GM21576 (cell line): ENCODE results near the gene CCDC30.
"Not testable (repeated sequence)": the region's sequence is repeated elsewhere in the genome, so short reads cannot be mapped to it uniquely, and the experiment has no call there.

Source experiments
- ATAC-seq: cut with Tn5 transposase; IDR thresholded peaks from one replicate; pipeline ENCODE4 v1.9.1; 2021; ENCODE audit warnings: mild to moderate bottlenecking, moderate library complexity; ENCODE audit not compliant: unreplicated experiment

CCDC30 gene

DNA sequence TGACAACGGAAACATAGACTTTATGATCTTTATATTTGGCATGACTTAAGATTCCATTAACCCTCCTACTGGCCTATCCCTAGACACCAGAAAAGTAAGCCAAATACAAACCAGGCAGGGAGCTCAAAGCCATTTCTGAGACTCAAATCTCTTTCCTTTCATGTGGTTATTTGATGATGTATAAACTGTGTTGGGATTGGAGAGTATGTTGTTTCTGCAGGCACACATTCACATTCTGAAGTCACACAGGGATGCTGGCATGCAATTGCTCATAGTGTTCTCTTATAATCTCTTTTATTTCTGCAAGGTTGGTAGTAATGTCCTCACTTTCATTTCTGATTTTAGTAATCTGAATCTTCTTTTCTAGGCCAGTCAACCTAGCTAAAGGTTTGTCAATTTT is 13.0 kb upstream of the CCDC30 start:
- no peak for ATAC-seq

DNA sequence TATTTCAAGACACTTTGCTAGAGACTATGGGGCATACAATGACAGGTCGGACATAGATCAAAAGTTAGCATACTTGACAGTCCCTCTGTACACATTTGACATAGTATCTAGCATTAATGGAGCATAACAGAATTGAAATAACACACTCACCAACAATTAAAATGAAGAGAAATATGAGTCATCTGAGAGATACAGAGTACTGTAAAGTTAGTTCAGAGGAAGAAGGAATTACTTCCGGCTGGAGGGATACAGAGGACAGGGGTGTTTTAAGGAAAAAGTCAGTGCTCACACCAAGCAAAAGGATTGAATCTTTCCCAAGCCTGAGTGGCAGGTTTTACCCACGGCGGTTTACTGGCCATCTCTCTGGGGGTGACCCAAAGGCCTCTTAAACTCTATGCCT is 9.7 kb upstream of the CCDC30 start:
- no peak for ATAC-seq

DNA sequence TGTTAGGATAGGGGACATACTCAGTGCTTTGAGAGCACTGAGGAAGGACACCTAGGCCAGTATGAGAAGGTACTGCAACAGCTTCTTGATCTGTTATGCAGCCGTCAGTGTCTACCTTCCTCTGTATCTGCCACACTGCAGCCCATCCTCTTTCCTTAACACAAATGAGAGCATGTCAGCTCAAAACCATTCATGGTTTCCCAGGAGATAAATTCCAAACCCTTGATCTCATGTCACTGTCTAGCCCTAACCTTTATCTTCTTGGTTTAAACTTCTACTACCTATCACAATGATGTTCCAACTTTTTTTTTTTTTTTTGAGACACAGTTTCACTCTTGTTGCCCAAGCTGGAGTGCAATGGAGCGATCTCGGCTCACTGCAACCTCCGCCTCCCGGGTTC is 8.7 kb upstream of the CCDC30 start:
- no peak for ATAC-seq

- peak; percentile 86 for ATAC-seq
These were observed 6.9 kb upstream of the CCDC30 start, which contains the start of the genes PPCS and ZMYND12 for GRCh38 chr1:42456010-42456753. PPCS (plus strand) TSS chr1:42456543; CDS start chr1:42456566, 23 bp downstream. ZMYND12 (minus strand) TSS chr1:42456022; CDS start chr1:42455997, 25 bp downstream.

DNA sequence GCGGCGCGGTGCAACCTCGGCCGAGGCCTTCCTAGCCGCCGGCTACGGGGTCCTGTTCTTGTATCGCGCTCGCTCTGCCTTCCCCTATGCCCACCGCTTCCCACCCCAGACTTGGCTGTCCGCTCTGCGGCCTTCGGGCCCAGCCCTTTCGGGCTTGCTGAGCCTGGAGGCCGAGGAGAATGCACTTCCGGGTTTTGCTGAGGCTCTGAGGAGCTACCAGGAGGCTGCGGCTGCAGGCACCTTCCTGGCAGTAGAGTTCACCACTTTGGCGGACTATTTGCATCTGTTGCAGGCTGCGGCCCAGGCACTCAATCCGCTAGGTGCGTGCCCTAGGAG is 6.4 kb upstream of the CCDC30 start:
- peak; percentile 52 for ATAC-seq

DNA sequence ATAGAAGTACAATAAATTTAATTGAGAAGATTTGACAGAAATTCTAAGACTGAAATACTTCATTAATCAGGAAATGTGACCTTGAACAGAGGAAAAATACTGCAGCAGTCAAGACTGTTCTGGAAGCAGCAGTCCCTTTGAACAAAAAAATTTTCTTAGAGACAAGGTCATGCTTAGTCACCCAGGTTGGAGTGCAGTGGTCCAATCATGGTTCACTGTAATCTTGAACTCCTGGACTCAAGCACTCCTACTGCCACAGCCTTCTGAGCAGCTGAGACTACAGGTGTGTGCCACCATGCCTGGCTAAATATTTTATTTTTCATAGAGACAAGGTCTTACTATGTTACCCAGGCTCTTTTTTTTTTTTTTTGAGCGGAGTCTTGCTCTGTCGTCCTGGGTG is 1.9 kb upstream of the CCDC30 start:
- ATAC-seq: no peak

GRCh38 chr1:42463921-42464320 is 835 bp downstream of the CCDC30 start:
- no peak for ATAC-seq

DNA sequence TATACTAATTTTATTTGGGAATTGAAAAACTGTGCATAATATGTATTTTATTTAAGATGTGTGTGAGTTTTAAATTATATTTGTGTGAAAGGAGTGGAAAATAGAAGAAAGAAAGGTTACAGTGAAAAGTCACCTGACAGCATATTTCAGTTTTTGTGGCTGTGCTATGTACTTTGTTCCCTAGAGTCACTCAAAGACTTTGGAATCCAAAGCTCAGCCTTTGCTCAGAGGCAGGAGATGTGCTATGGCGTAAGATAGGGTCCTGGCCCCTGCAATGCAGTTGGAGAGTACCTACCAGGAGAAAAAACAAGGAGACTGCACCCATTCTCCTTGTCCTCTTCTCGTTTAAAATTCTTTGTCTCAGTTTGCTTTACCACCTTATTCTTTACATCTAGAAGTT is 2.9 kb downstream of the CCDC30 start:
- ATAC-seq: no peak

- no peak for ATAC-seq
These were observed 6.6 kb downstream of the CCDC30 start for GRCh38 chr1:42469727-42470126.

- no peak for ATAC-seq
These were observed 13.5 kb downstream of the CCDC30 start for GRCh38 chr1:42476605-42477004.

- not testable (repeated sequence) for ATAC-seq
These were observed 14.3 kb downstream of the CCDC30 start for GRCh38 chr1:42477354-42477753.

DNA sequence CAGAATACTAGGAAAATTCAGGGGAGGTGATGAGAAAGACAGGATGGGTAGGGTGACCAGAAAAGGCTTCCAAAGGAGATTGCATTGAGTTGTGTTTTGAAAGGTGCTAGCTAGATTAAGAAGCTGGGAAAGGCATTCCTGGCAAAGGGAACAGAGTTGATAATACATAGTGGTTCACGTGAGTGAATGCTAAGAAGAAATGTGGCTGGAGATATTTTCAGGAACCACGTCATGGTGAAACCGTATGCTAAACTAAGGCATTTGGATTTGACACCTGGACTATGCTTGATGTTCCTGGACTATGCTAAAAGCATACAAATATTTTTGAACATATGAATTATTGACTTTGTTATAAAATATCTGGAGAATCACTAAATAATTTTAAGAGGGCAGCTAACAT is 14.7 kb downstream of the CCDC30 start:
- no peak for ATAC-seq

- ATAC-seq: no peak
These were observed 16.5 kb downstream of the CCDC30 start for GRCh38 chr1:42479621-42480020.

- ATAC-seq: no peak
These were observed 17.8 kb downstream of the CCDC30 start for GRCh38 chr1:42480921-42481320.

- no peak for ATAC-seq
These were observed 19.6 kb downstream of the CCDC30 start for GRCh38 chr1:42482635-42483153.

GRCh38 chr1:42484382-42484781 is 21.3 kb downstream of the CCDC30 start:
- no peak for ATAC-seq

- ATAC-seq: no peak
These were observed 27.2 kb downstream of the CCDC30 start for GRCh38 chr1:42490237-42490636.

- not testable (repeated sequence) for ATAC-seq
These were observed 38.9 kb downstream of the CCDC30 start for GRCh38 chr1:42502031-42502430.

DNA sequence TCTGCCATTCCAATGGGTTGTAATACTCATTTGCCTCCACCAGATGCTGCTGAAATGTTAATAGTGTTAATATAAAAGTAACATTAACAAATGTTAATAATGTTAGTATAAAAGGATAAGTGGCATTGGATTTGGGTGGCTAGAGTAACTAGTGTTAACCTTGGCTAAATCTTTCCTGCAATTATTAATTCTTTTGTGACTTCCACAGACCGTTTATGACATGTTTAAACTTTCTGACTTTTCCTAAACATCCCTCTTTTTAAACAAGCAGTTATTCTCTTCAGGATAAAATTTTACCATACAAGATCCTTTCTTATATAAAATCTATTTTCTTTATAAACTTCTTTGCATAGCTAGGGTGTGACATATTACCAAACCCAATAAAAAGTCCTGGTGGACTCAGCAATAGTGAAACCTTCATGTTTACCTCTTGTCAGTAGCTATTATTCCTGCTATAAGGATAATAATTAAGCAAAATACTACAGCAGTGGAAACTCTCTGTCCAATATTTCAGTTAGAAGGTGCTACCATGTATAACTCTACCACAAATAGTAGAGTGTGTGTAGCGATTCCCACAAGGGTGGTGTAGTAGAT is 41.5 kb downstream of the CCDC30 start:
- ATAC-seq: no peak

DNA sequence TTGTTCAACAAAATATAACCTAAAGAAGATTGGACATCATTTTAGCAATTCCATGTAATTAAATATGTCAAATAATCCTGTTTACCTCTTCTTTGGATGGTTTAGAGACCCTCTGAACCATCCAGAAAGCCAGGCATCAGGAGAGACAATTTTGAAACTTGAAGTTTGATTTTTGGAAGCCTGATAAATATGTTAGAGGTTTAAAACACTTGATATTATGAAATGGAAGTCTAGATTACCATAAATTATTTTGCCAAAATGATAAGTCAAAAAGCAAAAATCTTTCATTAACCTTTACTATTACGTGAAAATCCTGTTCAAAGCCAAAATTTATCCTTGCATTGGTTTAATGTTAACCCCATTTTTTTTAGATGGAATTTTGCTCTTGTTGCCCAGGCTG is 43.5 kb downstream of the CCDC30 start:
- ATAC-seq: no peak

DNA sequence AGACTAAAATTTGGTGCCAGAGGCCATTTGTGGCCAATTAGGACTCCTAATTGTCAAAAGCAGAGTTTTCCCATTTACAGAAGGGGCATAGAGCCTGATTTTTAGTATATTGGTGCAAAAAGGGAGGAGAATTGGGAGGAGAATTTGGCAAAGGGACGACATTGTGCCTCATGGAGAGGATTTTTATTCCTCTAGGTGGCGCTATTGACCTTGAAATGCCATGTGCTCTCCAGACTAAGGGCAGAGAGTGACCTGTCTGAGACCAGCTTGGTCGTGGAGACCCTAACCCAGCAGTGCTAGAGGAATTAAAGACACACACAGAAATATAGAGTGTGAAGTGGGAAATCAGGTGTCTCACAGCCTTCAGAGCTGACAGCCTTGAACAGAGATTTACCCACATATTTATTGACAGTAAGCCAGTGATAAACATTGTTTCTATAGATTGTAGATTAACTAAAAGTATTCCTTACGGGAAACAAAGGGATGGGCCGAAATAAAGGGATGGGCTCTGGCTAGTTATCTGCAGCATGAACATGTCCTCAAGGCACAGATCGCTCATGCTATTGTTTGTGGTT is 48.6 kb downstream of the CCDC30 start:
- ATAC-seq: not testable (repeated sequence)

DNA sequence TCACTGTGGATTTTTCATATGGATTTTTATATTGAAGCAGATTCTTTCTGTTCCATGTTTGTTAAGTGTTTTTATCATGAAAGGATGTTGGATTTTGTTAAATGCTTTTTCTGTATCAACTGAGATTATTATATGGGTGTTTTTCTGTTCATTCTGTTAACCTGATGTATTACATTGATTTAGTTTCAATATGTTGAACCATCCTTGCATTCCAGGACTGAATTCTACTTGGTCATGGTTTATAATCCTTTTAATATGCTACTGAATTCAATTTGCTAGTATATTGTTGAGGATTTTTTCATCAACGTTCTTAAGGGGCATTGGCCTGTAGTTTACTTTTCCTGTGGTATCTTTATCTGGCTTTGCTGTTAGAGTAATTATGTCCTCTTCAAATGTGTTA is 55.8 kb downstream of the CCDC30 start:
- no peak for ATAC-seq
